ENCODE results near the gene RAB3D.

RAB3D gene

GRCh38 chr19:11375143-11375948, 35.9 kb upstream of the RAB3D start:
- TF ChIP-seq CTCF (conservative IDR thresholded peaks at IDR 0.05; ENCODE audit: low read depth, low read length) = no peak
- peak overlapping the region; percentile 59 for H3K4me3 ChIP-seq (ENCODE audit: low read depth, low read length)
- no peak for DNase-seq (ENCODE audit: low read depth)

GRCh38 chr19:11374433-11375142, 35.1 kb upstream of the RAB3D start, which contains the start of gene SWSAP1:
Gene SWSAP1, plus strand, starts transcription at chr19:11374666. Its CDS starts 15 bp downstream, at chr19:11374681.
- peak within 1 kb of the TSS; percentile 87 for H3K4me3 ChIP-seq (ENCODE audit: low read depth, low read length)
- peak; percentile 100 for DNase-seq (ENCODE audit: low read depth)
- TF ChIP-seq CTCF (conservative IDR thresholded peaks at IDR 0.05; ENCODE audit: low read depth, low read length) = no peak

DNA sequence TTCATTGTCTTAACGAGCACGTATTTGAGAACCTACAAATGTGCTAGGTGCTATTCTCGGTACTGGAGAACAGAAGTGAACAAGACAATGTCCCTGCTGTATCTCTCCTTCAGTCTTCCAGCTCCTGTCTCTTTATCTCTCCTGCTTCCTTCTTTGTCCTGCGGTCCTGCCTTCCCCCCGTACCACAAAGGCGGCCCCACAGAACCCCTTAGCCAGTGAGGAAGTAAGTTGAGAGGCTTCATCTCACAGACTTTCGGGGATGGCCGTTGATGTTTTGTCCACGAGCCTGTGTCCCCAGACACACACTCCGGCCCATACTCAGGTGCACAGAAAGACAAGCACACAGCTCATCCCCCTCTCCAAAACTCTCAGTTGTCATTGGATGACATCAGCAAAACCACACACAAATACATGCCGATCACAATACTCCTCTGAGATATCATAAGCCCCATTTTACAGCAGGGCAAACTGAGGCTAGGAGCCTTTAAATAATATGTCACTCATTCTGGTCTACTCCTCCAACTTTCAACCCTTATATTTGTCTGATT, 34.5 kb upstream of the RAB3D start:
- DNase-seq (ENCODE audit: low read depth) = no peak
- peak overlapping the region; percentile 87 for H3K4me3 ChIP-seq (ENCODE audit: low read depth, low read length)
- TF ChIP-seq CTCF (conservative IDR thresholded peaks at IDR 0.05; ENCODE audit: low read depth, low read length) = no peak

GRCh38 chr19:11373166-11373884, 33.9 kb upstream of the RAB3D start:
- peak; percentile 19 for DNase-seq (ENCODE audit: low read depth)
- TF ChIP-seq CTCF (conservative IDR thresholded peaks at IDR 0.05; ENCODE audit: low read depth, low read length) = no peak
- H3K4me3 ChIP-seq (ENCODE audit: low read depth, low read length) = no peak overlapping the region

DNA sequence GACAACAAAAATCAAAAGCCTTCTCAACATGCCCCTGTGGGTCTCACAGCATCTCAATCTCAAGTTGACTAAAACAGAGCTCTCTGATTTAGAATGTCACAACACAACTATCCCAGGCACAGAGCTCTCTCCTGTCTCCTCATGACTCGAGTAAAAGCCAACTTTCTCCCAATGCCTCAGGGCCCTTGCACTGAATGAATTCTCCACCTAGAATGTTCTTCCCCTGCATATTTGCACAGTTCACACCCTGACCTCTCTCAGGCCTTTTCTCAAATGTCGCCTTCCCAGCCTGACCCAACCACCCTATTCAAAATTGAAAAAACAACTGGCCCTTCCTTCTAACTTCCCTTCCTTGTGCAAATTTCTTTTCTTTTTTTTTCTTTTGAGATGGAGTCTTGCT, 31.3 kb upstream of the RAB3D start:
- no peak for TF ChIP-seq CTCF (conservative IDR thresholded peaks at IDR 0.05; ENCODE audit: low read depth, low read length)
- H3K4me3 ChIP-seq (ENCODE audit: low read depth, low read length) = no peak overlapping the region
- no peak for DNase-seq (ENCODE audit: low read depth)

DNA sequence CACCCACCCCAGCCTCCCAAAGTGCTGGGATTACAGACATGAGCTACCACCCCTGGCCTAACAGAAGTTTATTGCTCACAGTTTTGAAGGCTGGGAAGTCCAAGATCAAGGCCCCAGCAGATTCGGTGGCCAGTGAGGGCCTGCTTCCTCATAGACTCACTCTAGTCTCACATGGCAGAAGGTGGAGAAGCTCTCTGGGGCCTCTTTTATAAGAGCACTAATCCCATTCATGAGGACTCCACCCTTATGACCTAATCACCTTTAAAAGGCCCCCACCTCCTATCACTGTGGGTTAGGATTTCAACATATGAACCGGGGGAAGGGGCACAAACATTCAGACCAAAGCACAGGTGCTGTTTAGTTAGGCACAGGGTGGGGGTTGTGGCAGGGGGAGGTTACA, 28.1 kb upstream of the RAB3D start:
- no peak for TF ChIP-seq CTCF (conservative IDR thresholded peaks at IDR 0.05; ENCODE audit: low read depth, low read length)
- no peak for DNase-seq (ENCODE audit: low read depth)
- no peak overlapping the region for H3K4me3 ChIP-seq (ENCODE audit: low read depth, low read length)

Data from choroid plexus epithelial cell (primary cell).